ENCODE results near the gene AKR7A2. TPM values are rescaled to one million over a fixed set of nuclear protein-coding genes. Genes with fewer than 3 reads are reported as not detected.

The AKR7A2 gene
- total RNA-seq, 1 experiment from 2014 or later: 122 TPM

Small RNAs within 50 kb of the gene (small RNA-seq; reads per million reads assigned to genes)
- gene RNU6-1099P: not detected

Other genes starting within 250 kb of the AKR7A2 start
- 135 and 201 TPM in 2 replicates for gene UBR4, start 101.9 kb downstream of the AKR7A2 start, total RNA-seq (2014; rRNA removed; shearing (Covaris generic); ENCODE audit: low replicate concordance)
- 18.1 and 22.8 TPM in 2 replicates for gene EMC1, start 60.6 kb downstream of the AKR7A2 start, total RNA-seq (2014; rRNA removed; shearing (Covaris generic); ENCODE audit: low replicate concordance)
- 15.4 and 31.0 TPM in 2 replicates for gene MRTO4, start 60.3 kb downstream of the AKR7A2 start, total RNA-seq (2014; rRNA removed; shearing (Covaris generic); ENCODE audit: low replicate concordance)
- 0.41 and 1.2 TPM in 2 replicates for gene AKR7A3, start 23.4 kb downstream of the AKR7A2 start, total RNA-seq (2014; rRNA removed; shearing (Covaris generic); ENCODE audit: low replicate concordance)
- gene SLC66A1, start 182 bp upstream of the AKR7A2 start, total RNA-seq (2014; rRNA removed; shearing (Covaris generic); ENCODE audit: low replicate concordance): 11.6 and 14.5 TPM in 2 replicates
- gene CAPZB, start 173.4 kb upstream of the AKR7A2 start, total RNA-seq (2014; rRNA removed; shearing (Covaris generic); ENCODE audit: low replicate concordance): 55.5 and 72.9 TPM in 2 replicates

Measured in Karpas-422 (cell line).